ENCODE measurements around the gene EFCAB8.

EFCAB8 gene

GRCh38 chr20:32922466-32922865, 63.7 kb downstream of the EFCAB8 start:
- no peak for TF ChIP-seq RARB (CRISPR knock-in tag; IDR thresholded peaks at IDR 0.05)
- TF ChIP-seq ZNF70 (CRISPR knock-in tag; IDR thresholded peaks at IDR 0.05) = no peak
- TF ChIP-seq TSHZ2 (CRISPR knock-in tag; IDR thresholded peaks at IDR 0.05) = no peak
- TF ChIP-seq TCF4 (CRISPR knock-in tag; IDR thresholded peaks at IDR 0.05; ENCODE audit: borderline replicate concordance) = no peak
- TF ChIP-seq ZNF8 (CRISPR knock-in tag; IDR thresholded peaks at IDR 0.05) = no peak
- TF ChIP-seq ARNTL (CRISPR knock-in tag; IDR thresholded peaks at IDR 0.05; ENCODE audit: borderline replicate concordance, low read depth) = no peak
- no peak for TF ChIP-seq ZC3H10 (CRISPR knock-in tag; IDR thresholded peaks at IDR 0.05)
- no peak for TF ChIP-seq PATZ1 (CRISPR knock-in tag; IDR thresholded peaks at IDR 0.05; ENCODE audit: borderline replicate concordance)

GRCh38 chr20:32924781-32925180, 66.1 kb downstream of the EFCAB8 start:
- TF ChIP-seq ZNF8 (CRISPR knock-in tag; IDR thresholded peaks at IDR 0.05) (no peak), SNAI2 (CRISPR knock-in tag; IDR thresholded peaks at IDR 0.05) (no peak), GLIS3 (CRISPR knock-in tag; IDR thresholded peaks at IDR 0.05) (no peak)
- ATAC-seq = no peak

More at GRCh38 chr20:32922466-32922865, 63.7 kb downstream of the EFCAB8 start:
- no peak for ATAC-seq

- TF ChIP-seq CSRNP3 (CRISPR knock-in tag; IDR thresholded peaks at IDR 0.05) (no peak), ZC3H10 (CRISPR knock-in tag; IDR thresholded peaks at IDR 0.05) (no peak), PATZ1 (CRISPR knock-in tag; IDR thresholded peaks at IDR 0.05; ENCODE audit: borderline replicate concordance) (no peak), ZNF70 (CRISPR knock-in tag; IDR thresholded peaks at IDR 0.05) (no peak), ISL1 (CRISPR knock-in tag; IDR thresholded peaks at IDR 0.05) (no peak), ZNF8 (CRISPR knock-in tag; IDR thresholded peaks at IDR 0.05) (no peak), SNAI2 (CRISPR knock-in tag; IDR thresholded peaks at IDR 0.05) (no peak), ZFP3 (CRISPR knock-in tag; IDR thresholded peaks at IDR 0.05) (no peak), RARB (CRISPR knock-in tag; IDR thresholded peaks at IDR 0.05) (no peak), CSDC2 (CRISPR knock-in tag; IDR thresholded peaks at IDR 0.05) (no peak), PPARA (CRISPR knock-in tag; IDR thresholded peaks at IDR 0.05; ENCODE audit: borderline replicate concordance) (no peak), ESRRG (CRISPR knock-in tag; IDR thresholded peaks at IDR 0.05) (no peak), BACH2 (CRISPR knock-in tag; IDR thresholded peaks at IDR 0.05; ENCODE audit: borderline replicate concordance) (no peak), CREB5 (CRISPR knock-in tag; IDR thresholded peaks at IDR 0.05; ENCODE audit: low read depth) (no peak), ARNTL (CRISPR knock-in tag; IDR thresholded peaks at IDR 0.05; ENCODE audit: borderline replicate concordance, low read depth) (no peak)
- ATAC-seq = no peak
These were observed 66.9 kb downstream of the EFCAB8 start for GRCh38 chr20:32925481-32926196.

- no peak for ATAC-seq
- no peak for TF ChIP-seq OSR1 (CRISPR knock-in tag; IDR thresholded peaks at IDR 0.05)
- TF ChIP-seq TCF4 (CRISPR knock-in tag; IDR thresholded peaks at IDR 0.05; ENCODE audit: borderline replicate concordance) = no peak
- TF ChIP-seq ARNTL (CRISPR knock-in tag; IDR thresholded peaks at IDR 0.05; ENCODE audit: borderline replicate concordance, low read depth) = no peak
- no peak for TF ChIP-seq POU6F1 (CRISPR knock-in tag; IDR thresholded peaks at IDR 0.05; ENCODE audit: borderline replicate concordance, low read depth)
- TF ChIP-seq CSDC2 (CRISPR knock-in tag; IDR thresholded peaks at IDR 0.05) = no peak
- no peak for TF ChIP-seq ZC3H10 (CRISPR knock-in tag; IDR thresholded peaks at IDR 0.05)
- no peak for TF ChIP-seq ZNF565 (CRISPR knock-in tag; conservative IDR thresholded peaks at IDR 0.05; ENCODE audit: low read depth)
- no peak for TF ChIP-seq GLIS3 (CRISPR knock-in tag; IDR thresholded peaks at IDR 0.05)
- no peak for TF ChIP-seq SNAI2 (CRISPR knock-in tag; IDR thresholded peaks at IDR 0.05)
- TF ChIP-seq ZFP3 (CRISPR knock-in tag; IDR thresholded peaks at IDR 0.05) = no peak
These were observed 70.4 kb downstream of the EFCAB8 start for GRCh38 chr20:32929162-32929561.

All from SK-N-SH treated with all-trans-retinoic acid at 6 μM for 48 hours (cell line).